ENCODE measurements around the gene WRNIP1.

WRNIP1 gene

GRCh38 chr6:2777249-2777648, 12.1 kb downstream of the WRNIP1 start:
- Histone ChIP-seq H3K27me3 (ENCODE audit: low read depth, low read length) (no peaks in the 10 kb centered on the region), H3K4me3 (ENCODE audit: low read depth in 1 of 2, low read length in 2 of 2) (no peak overlapping the region), H3K27ac (ENCODE audit: low read length) (no peak overlapping the region), H3K4me1 (ENCODE audit: control insufficient read depth in 1 of 2, insufficient read depth in 2 of 2, low read length in 2 of 2) (peaks cover 0 to 4% of the 10 kb centered on the region in 2 donors), H3K36me3 (ENCODE audit: control insufficient read depth in 1 of 2, insufficient read depth in 2 of 2, low read length in 2 of 2) (peaks cover 36 to 37% of the 10 kb centered on the region in 2 donors), H3K9me3 (ENCODE audit: control insufficient read depth in 1 of 2, low read length in 2 of 2) (no peaks in the 10 kb centered on the region)

DNA sequence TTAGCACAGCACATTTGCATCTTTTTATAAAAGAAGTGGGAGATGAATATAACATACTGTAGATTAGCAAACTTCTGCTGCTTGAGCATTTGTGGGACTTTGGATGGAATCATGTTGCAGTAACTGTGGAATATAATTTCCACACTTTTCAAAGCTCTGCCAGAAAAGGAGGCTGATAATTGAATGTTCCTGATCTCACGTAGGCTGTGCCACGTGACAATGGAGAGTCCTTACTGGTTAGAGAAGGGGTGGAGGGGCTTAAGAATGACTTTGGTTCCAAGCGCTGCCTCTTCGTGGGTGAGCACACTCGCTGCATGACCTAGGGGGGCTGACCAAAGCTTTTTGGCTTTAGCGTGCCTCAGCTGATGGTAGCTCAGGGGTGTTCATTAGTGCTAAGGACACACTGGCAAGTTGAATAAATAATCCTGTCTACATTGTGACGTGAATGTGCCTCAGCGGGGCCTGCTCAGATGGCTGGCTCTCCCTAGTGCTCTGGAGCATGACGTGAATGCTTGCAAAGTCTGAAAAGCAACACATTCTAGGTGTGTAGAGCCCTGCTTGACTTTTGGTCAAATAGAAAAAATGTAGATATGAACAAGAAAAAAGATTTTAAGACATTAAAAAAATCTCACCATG, 15.0 kb downstream of the WRNIP1 start:
- no peak overlapping the region for H3K27ac ChIP-seq (ENCODE audit: low read length)
- peaks cover 0 to 4% of the 10 kb centered on the region in 2 donors for H3K4me1 ChIP-seq (ENCODE audit: control insufficient read depth in 1 of 2, insufficient read depth in 2 of 2, low read length in 2 of 2)
- no peaks in the 10 kb centered on the region for H3K27me3 ChIP-seq (ENCODE audit: low read depth, low read length)
- no peaks in the 10 kb centered on the region for H3K9me3 ChIP-seq (ENCODE audit: control insufficient read depth in 1 of 2, low read length in 2 of 2)
- no peak overlapping the region for H3K4me3 ChIP-seq (ENCODE audit: low read depth in 1 of 2, low read length in 2 of 2)
- H3K36me3 ChIP-seq (ENCODE audit: control insufficient read depth in 1 of 2, insufficient read depth in 2 of 2, low read length in 2 of 2), result peaks cover 43 to 53% of the 10 kb centered on the region in 2 donors

- H3K27me3 ChIP-seq (ENCODE audit: low read depth, low read length), result no peaks in the 10 kb centered on the region
Measured at GRCh38 chr6:2781685-2782355, 16.6 kb downstream of the WRNIP1 start.

GRCh38 chr6:2782356-2782708, 17.1 kb downstream of the WRNIP1 start:
- H3K36me3 ChIP-seq (ENCODE audit: control insufficient read depth in 1 of 2, insufficient read depth in 2 of 2, low read length in 2 of 2), result peaks cover 44 to 60% of the 10 kb centered on the region in 2 donors
- no peak overlapping the region for H3K27ac ChIP-seq (ENCODE audit: low read length)
- no peaks in the 10 kb centered on the region for H3K9me3 ChIP-seq (ENCODE audit: control insufficient read depth in 1 of 2, low read length in 2 of 2)
- H3K27me3 ChIP-seq (ENCODE audit: low read depth, low read length), result no peaks in the 10 kb centered on the region
- H3K4me3 ChIP-seq (ENCODE audit: low read depth in 1 of 2, low read length in 2 of 2), result no peak overlapping the region
- peaks cover 0 to 4% of the 10 kb centered on the region in 2 donors for H3K4me1 ChIP-seq (ENCODE audit: control insufficient read depth in 1 of 2, insufficient read depth in 2 of 2, low read length in 2 of 2)

More at GRCh38 chr6:2781685-2782355, 16.6 kb downstream of the WRNIP1 start:
- Histone ChIP-seq H3K4me1 (ENCODE audit: control insufficient read depth in 1 of 2, insufficient read depth in 2 of 2, low read length in 2 of 2) (peaks cover 0 to 4% of the 10 kb centered on the region in 2 donors), H3K4me3 (ENCODE audit: low read depth in 1 of 2, low read length in 2 of 2) (no peak overlapping the region), H3K9me3 (ENCODE audit: control insufficient read depth in 1 of 2, low read length in 2 of 2) (no peaks in the 10 kb centered on the region), H3K36me3 (ENCODE audit: control insufficient read depth in 1 of 2, insufficient read depth in 2 of 2, low read length in 2 of 2) (peaks cover 44 to 60% of the 10 kb centered on the region in 2 donors), H3K27ac (ENCODE audit: low read length) (no peak overlapping the region)

- no peak overlapping the region for H3K4me3 ChIP-seq (ENCODE audit: low read depth in 1 of 2, low read length in 2 of 2)
- no peaks in the 10 kb centered on the region for H3K27me3 ChIP-seq (ENCODE audit: low read depth, low read length)
- no peaks in the 10 kb centered on the region for H3K9me3 ChIP-seq (ENCODE audit: control insufficient read depth in 1 of 2, low read length in 2 of 2)
- H3K36me3 ChIP-seq (ENCODE audit: control insufficient read depth in 1 of 2, insufficient read depth in 2 of 2, low read length in 2 of 2), result peaks cover 44 to 64% of the 10 kb centered on the region in 2 donors
- peaks cover 0 to 4% of the 10 kb centered on the region in 2 donors for H3K4me1 ChIP-seq (ENCODE audit: control insufficient read depth in 1 of 2, insufficient read depth in 2 of 2, low read length in 2 of 2)
- no peak overlapping the region for H3K27ac ChIP-seq (ENCODE audit: low read length)
Measured at GRCh38 chr6:2782825-2783187, 17.6 kb downstream of the WRNIP1 start.

DNA sequence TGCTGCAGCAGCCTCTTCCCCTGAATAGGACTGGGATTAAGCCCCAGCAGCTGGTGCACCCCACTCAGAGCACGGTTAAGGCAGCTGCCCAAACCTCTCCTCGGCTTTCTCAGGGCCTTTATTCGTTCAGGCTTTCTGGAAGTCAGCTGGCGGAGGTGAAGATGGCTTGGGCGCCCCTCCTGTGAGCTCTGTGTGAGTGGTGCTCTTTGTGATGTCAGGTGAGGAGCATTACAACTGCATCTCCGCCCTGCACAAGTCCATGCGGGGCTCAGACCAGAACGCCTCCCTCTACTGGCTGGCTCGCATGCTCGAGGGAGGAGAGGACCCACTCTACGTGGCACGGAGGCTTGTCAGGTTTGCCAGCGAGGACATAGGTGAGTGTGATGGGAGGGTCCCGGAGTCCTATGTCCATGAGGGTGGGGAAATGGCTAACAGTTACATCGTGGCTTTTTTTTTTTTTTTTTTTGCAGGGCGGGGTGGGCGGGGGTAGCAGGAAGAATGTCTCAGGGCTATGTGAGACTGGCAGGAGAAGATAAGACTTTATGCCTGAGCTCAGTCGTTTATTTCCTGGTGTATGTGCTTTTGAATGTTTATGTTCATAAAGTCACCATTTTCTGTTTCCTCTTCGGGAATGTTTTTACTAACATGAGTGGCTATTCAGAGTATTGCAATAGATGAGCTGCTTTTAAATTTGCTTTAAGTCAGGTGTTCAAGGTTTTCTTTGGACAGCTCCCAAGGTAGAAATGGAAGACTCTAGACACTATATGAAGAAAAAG, 18.2 kb downstream of the WRNIP1 start:
- Histone ChIP-seq H3K27ac (ENCODE audit: low read length) (no peak overlapping the region), H3K9me3 (ENCODE audit: control insufficient read depth in 1 of 2, low read length in 2 of 2) (no peaks in the 10 kb centered on the region), H3K36me3 (ENCODE audit: control insufficient read depth in 1 of 2, insufficient read depth in 2 of 2, low read length in 2 of 2) (peaks cover 44 to 66% of the 10 kb centered on the region in 2 donors), H3K4me1 (ENCODE audit: control insufficient read depth in 1 of 2, insufficient read depth in 2 of 2, low read length in 2 of 2) (peaks cover 0 to 4% of the 10 kb centered on the region in 2 donors), H3K27me3 (ENCODE audit: low read depth, low read length) (no peaks in the 10 kb centered on the region), H3K4me3 (ENCODE audit: low read depth in 1 of 2, low read length in 2 of 2) (no peak overlapping the region)

DNA sequence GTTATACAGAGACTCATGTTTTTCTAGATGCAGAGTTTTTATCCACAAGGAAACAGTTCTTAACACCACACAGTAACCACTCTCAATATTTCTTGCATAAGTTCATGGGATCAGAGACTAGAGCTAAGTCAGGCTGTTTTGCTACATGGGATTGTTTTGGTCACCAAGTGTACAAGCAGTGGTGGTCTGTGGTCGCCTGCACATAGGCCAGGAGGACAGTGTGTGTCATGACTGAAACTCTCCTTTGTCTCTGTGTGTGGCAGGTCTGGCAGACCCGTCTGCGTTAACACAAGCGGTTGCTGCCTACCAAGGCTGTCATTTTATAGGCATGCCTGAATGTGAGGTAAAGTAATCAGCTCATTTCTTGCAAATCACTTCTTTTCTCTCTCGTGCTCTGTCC, 18.9 kb downstream of the WRNIP1 start:
- Histone ChIP-seq H3K36me3 (ENCODE audit: control insufficient read depth in 1 of 2, insufficient read depth in 2 of 2, low read length in 2 of 2) (peaks cover 41 to 66% of the 10 kb centered on the region in 2 donors), H3K4me3 (ENCODE audit: low read depth in 1 of 2, low read length in 2 of 2) (no peak overlapping the region), H3K4me1 (ENCODE audit: control insufficient read depth in 1 of 2, insufficient read depth in 2 of 2, low read length in 2 of 2) (peaks cover 0 to 4% of the 10 kb centered on the region in 2 donors), H3K27me3 (ENCODE audit: low read depth, low read length) (no peaks in the 10 kb centered on the region), H3K27ac (ENCODE audit: low read length) (no peak overlapping the region), H3K9me3 (ENCODE audit: control insufficient read depth in 1 of 2, low read length in 2 of 2) (no peaks in the 10 kb centered on the region)

- H3K36me3 ChIP-seq (ENCODE audit: control insufficient read depth in 1 of 2, insufficient read depth in 2 of 2, low read length in 2 of 2), result peaks cover 33 to 57% of the 10 kb centered on the region in 2 donors
- peaks cover 0 to 4% of the 10 kb centered on the region in 2 donors for H3K4me1 ChIP-seq (ENCODE audit: control insufficient read depth in 1 of 2, insufficient read depth in 2 of 2, low read length in 2 of 2)
- no peaks in the 10 kb centered on the region for H3K9me3 ChIP-seq (ENCODE audit: control insufficient read depth in 1 of 2, low read length in 2 of 2)
- H3K27me3 ChIP-seq (ENCODE audit: low read depth, low read length), result no peaks in the 10 kb centered on the region
- H3K27ac ChIP-seq (ENCODE audit: low read length), result no peak overlapping the region
- H3K4me3 ChIP-seq (ENCODE audit: low read depth in 1 of 2, low read length in 2 of 2), result no peak overlapping the region
Measured at GRCh38 chr6:2784930-2785329, 19.7 kb downstream of the WRNIP1 start.

DNA sequence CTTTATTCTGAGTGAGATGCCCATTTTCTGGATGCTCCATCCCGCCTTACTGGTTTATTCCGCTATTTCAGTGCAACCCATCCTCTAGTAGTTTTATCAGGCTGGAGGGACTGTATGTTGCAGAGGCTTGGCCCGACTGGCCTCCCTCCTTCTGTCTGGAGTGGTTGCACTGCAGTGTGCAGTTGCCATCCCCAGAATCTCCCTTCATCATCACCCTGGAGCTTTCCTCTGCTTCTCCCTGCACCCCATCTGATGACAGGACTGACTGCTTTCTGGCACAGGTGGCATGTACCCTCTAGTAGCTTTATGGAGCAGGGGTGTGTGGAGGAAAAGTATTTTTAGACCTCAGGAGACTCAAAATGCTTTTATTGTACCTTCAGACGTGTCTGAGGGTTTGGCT, 21.1 kb downstream of the WRNIP1 start:
- Histone ChIP-seq H3K36me3 (ENCODE audit: control insufficient read depth in 1 of 2, insufficient read depth in 2 of 2, low read length in 2 of 2) (peaks cover 21 to 47% of the 10 kb centered on the region in 2 donors), H3K4me1 (ENCODE audit: control insufficient read depth in 1 of 2, insufficient read depth in 2 of 2, low read length in 2 of 2) (peaks cover 4 to 12% of the 10 kb centered on the region in 2 donors), H3K9me3 (ENCODE audit: control insufficient read depth in 1 of 2, low read length in 2 of 2) (no peaks in the 10 kb centered on the region), H3K4me3 (ENCODE audit: low read depth in 1 of 2, low read length in 2 of 2) (no peak overlapping the region), H3K27ac (ENCODE audit: low read length) (no peak overlapping the region), H3K27me3 (ENCODE audit: low read depth, low read length) (no peaks in the 10 kb centered on the region)

- Histone ChIP-seq H3K27me3 (ENCODE audit: low read depth, low read length) (no peaks in the 10 kb centered on the region), H3K9me3 (ENCODE audit: control insufficient read depth in 1 of 2, low read length in 2 of 2) (no peaks in the 10 kb centered on the region), H3K27ac (ENCODE audit: low read length) (peak overlapping the region; percentile 58), H3K36me3 (ENCODE audit: control insufficient read depth in 1 of 2, insufficient read depth in 2 of 2, low read length in 2 of 2) (peaks cover 0 to 13% of the 10 kb centered on the region in 2 donors), H3K4me1 (ENCODE audit: control insufficient read depth in 1 of 2, insufficient read depth in 2 of 2, low read length in 2 of 2) (peaks cover 0 to 12% of the 10 kb centered on the region in 2 donors), H3K4me3 (ENCODE audit: low read depth in 1 of 2, low read length in 2 of 2) (peak overlapping the region in 1 of 2 donors; percentile 9)
Measured at GRCh38 chr6:2790588-2791449, 25.6 kb downstream of the WRNIP1 start.

All from muscle layer of duodenum (tissue), 2 donors.